ENCODE measurements around the gene ADRB1. TPM values are rescaled to one million over a fixed set of nuclear protein-coding genes. Genes with fewer than 3 reads are reported as not detected.

Gene ADRB1
- total RNA-seq, 4 donors from 2014 or later = 4.2 to 25.3 (median 12.3) TPM

GRCh38 chr10:114064151-114065048 lies 20.7 kb downstream of the ADRB1 start:
- Histone ChIP-seq H3K36me3 (no peaks in the 10 kb centered on the region), H3K4me1 (peaks cover 29 to 44% (median 36%) of the 10 kb centered on the region in 4 donors), H3K9me3 (no peaks in the 10 kb centered on the region), H3K4me3 (no peak overlapping the region), H3K27me3 (no peaks in the 10 kb centered on the region), H3K27ac (replicated peaks in 1 of 4) (peak overlapping the region in 3 of 4 donors; percentile 7 to 33 (median 25))
- DNase-seq (ENCODE audit: extremely low spot score) = no peak
- TF ChIP-seq CTCF (IDR thresholded peaks at IDR 0.05) = no peak
- no peak for TF ChIP-seq EP300 (IDR thresholded peaks at IDR 0.05)
- TF ChIP-seq POLR2A (IDR thresholded peaks at IDR 0.05; ENCODE audit: low read depth) = no peak
- no peak for TF ChIP-seq POLR2AphosphoS5 (IDR thresholded peaks at IDR 0.05)
- WGBS = 40% methylated on average over 6 of the region's 6 CpGs
- intact Hi-C loops (cut with DNase I) = no loop called here

DNA sequence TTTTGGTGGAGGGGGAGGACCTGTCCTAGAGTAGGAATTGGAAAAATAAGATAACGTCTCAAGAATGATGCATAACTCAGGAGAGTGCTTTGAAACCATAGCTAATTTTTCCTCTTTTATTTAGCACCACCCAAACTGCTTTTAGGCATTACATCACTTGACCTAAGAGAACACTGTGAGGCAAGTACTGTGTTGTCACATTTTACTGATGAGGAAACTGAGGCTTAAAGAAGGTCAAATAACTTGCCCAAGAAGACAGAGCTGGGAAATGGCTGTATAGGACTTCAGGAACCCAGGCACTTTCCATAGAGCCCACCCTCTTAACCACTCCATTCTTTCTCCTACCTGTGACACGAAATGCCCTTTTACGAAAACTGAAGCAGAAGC lies 21.4 kb downstream of the ADRB1 start:
- no peaks in the 10 kb centered on the region for H3K27me3 ChIP-seq
- H3K9me3 ChIP-seq = no peaks in the 10 kb centered on the region
- peaks cover 28 to 44% (median 36%) of the 10 kb centered on the region in 4 donors for H3K4me1 ChIP-seq
- no peak for TF ChIP-seq POLR2AphosphoS5 (IDR thresholded peaks at IDR 0.05)
- no peak for TF ChIP-seq CTCF (IDR thresholded peaks at IDR 0.05)
- no peak for TF ChIP-seq POLR2A (IDR thresholded peaks at IDR 0.05; ENCODE audit: low read depth)
- no peak for TF ChIP-seq EP300 (IDR thresholded peaks at IDR 0.05)
- no peaks in the 10 kb centered on the region for H3K36me3 ChIP-seq
- intact Hi-C loops (cut with DNase I) = no loop called here
- no peak for DNase-seq (ENCODE audit: extremely low spot score)
- 85% methylated on average over 3 of the region's 3 CpGs for WGBS
- no peak overlapping the region for H3K4me3 ChIP-seq
- peak overlapping the region in 2 of 4 donors; percentile 25 to 33 for H3K27ac ChIP-seq (replicated peaks in 1 of 4)

- 74% methylated on average over 6 of the region's 6 CpGs for WGBS
- Histone ChIP-seq H3K27ac (replicated peaks in 1 of 4) (peak overlapping the region in 2 of 4 donors; percentile 21 to 67), H3K27me3 (no peaks in the 10 kb centered on the region), H3K4me1 (peaks cover 26 to 44% (median 36%) of the 10 kb centered on the region in 4 donors), H3K9me3 (no peaks in the 10 kb centered on the region), H3K4me3 (no peak overlapping the region), H3K36me3 (no peaks in the 10 kb centered on the region)
- no peak for DNase-seq (ENCODE audit: extremely low spot score)
- TF ChIP-seq EP300 (IDR thresholded peaks at IDR 0.05) (no peak), POLR2A (IDR thresholded peaks at IDR 0.05; ENCODE audit: low read depth) (no peak), CTCF (IDR thresholded peaks at IDR 0.05) (no peak), POLR2AphosphoS5 (IDR thresholded peaks at IDR 0.05) (no peak)
- intact Hi-C loops (cut with DNase I) = no loop called here
Measured at GRCh38 chr10:114068054-114068707, 24.5 kb downstream of the ADRB1 start.

GRCh38 chr10:114070710-114071109 lies 27.0 kb downstream of the ADRB1 start:
- TF ChIP-seq CTCF (IDR thresholded peaks at IDR 0.05) (no peak), POLR2AphosphoS5 (IDR thresholded peaks at IDR 0.05) (no peak), EP300 (IDR thresholded peaks at IDR 0.05) (no peak), POLR2A (IDR thresholded peaks at IDR 0.05; ENCODE audit: low read depth) (no peak)
- no peaks in the 10 kb centered on the region for H3K27me3 ChIP-seq
- no peak overlapping the region for H3K4me3 ChIP-seq
- no peaks in the 10 kb centered on the region for H3K36me3 ChIP-seq
- no peak for DNase-seq (ENCODE audit: extremely low spot score)
- H3K4me1 ChIP-seq = peaks cover 14 to 25% (median 24%) of the 10 kb centered on the region in 4 donors
- intact Hi-C loops (cut with DNase I) = no loop called here
- no peaks in the 10 kb centered on the region for H3K9me3 ChIP-seq
- no peak overlapping the region for H3K27ac ChIP-seq (replicated peaks in 1 of 4)
- 78% methylated on average over 5 of the region's 5 CpGs for WGBS
